H1 (cell line): ENCODE results near the gene WWP2. TPM values are rescaled to one million over a fixed set of nuclear protein-coding genes. Genes with fewer than 3 reads are reported as not detected.

Experiments used
- CTCF ChIA-PET: fragments of 300-600 bp; sonication (Branson Sonifier 250); formaldehyde crosslinking; loops from one replicate; lab custom pipeline; 2021; ENCODE audit not compliant: partially characterized antibody; lab: Charles Lee
- POLR2A ChIA-PET: fragments of 300-600 bp; sonication (Branson Sonifier 250); formaldehyde crosslinking; loops from one replicate; lab custom pipeline; 2021; ENCODE audit warnings: inconsistent platforms; ENCODE audit not compliant: partially characterized antibody; lab: Charles Lee
- DNase-seq, 2 experiments: peaks; one replicate each; pipeline versions ENCODE4 v3.0.0 to v3.0.0-alpha.2; 2010 to 2022; ENCODE audit warnings: low spot score in 2 of 2, low read depth in 1 of 2, mixed read lengths in 1 of 2
- FAIRE-seq: peaks from 2 replicates; lab custom pipeline; 2011; peaks lifted over from hg19 to GRCh38; lab: Jason Lieb, UNC
- H2AFZ ChIP-seq: 2 replicates; pipeline ENCODE4 v1.8.1; 2012; ENCODE audit warnings: low read length, inconsistent platforms
- H2AK5ac ChIP-seq: 2 replicates; pipeline ENCODE4 v1.6.1; 2013; ENCODE audit warnings: low read depth, low read length
- H2BK120ac ChIP-seq: replicated peaks from 2 replicates; pipeline ENCODE3; 2013; ENCODE audit warnings: low read depth, low read length, inconsistent platforms
- H2BK12ac ChIP-seq: 2 replicates; pipeline ENCODE4 v1.6.1; 2013; ENCODE audit warnings: low read depth, low read length
- H2BK15ac ChIP-seq: 2 replicates; pipeline ENCODE4 v1.6.1; 2013; ENCODE audit warnings: low read length
- H2BK20ac ChIP-seq: 2 replicates; pipeline ENCODE4 v1.6.1; 2013; ENCODE audit warnings: low read length
- H2BK5ac ChIP-seq: 2 replicates; pipeline ENCODE4 v1.6.1; 2013; ENCODE audit warnings: low read depth, low read length
- H3K14ac ChIP-seq: 2 replicates; pipeline ENCODE4 v1.6.1; 2013; ENCODE audit warnings: inconsistent platforms; ENCODE audit not compliant: insufficient read length
- H3K18ac ChIP-seq: 2 replicates; pipeline ENCODE4 v1.6.1; 2013; ENCODE audit warnings: low read length; ENCODE audit errors: extremely low read depth
- H3K23ac ChIP-seq: 2 replicates; pipeline ENCODE4 v1.6.1; 2013; ENCODE audit warnings: inconsistent platforms; ENCODE audit not compliant: insufficient read length
- H3K23me2 ChIP-seq: 2 replicates; pipeline ENCODE4 v1.6.1; 2013; ENCODE audit warnings: low read depth, low read length
- H3K27ac ChIP-seq: 2 replicates; pipeline ENCODE4 v1.6.1; 2011; ENCODE audit warnings: low read depth, low read length, inconsistent platforms
- H3K27me3 ChIP-seq, 4 experiments: replicated peaks in 1 of 4; 1 replicate in 1 of 4; 2 replicates in 3 of 4; pipeline versions ENCODE4 v1.6.1 to v1.8.1; 2011 to 2013; ENCODE audit warnings: low read length in 3 of 4, mild to moderate bottlenecking in 3 of 4, inconsistent platforms in 2 of 4, mixed read lengths in 2 of 4, moderate library complexity in 1 of 4; ENCODE audit not compliant: control insufficient read depth in 3 of 4, insufficient read depth in 3 of 4; ENCODE audit errors: extremely low read depth in 1 of 4
- H3K36me3 ChIP-seq, 4 experiments: 2 replicates each; pipeline versions ENCODE4 v1.6.1 to v1.8.1; 2011 to 2013; ENCODE audit warnings: mild to moderate bottlenecking in 4 of 4, low read length in 3 of 4, moderate library complexity in 2 of 4, control low read depth in 1 of 4, inconsistent platforms in 1 of 4; ENCODE audit not compliant: insufficient read depth in 4 of 4, control insufficient read depth in 2 of 4
- H3K4ac ChIP-seq: replicated peaks from 2 replicates; pipeline ENCODE3; 2013; ENCODE audit warnings: low read length, low read depth, mixed read lengths, inconsistent platforms; ENCODE audit not compliant: insufficient read length
- H3K4me1 ChIP-seq, 4 experiments: replicated peaks in 1 of 4; 1 replicate in 1 of 4; 2 replicates in 3 of 4; pipeline versions ENCODE4 v1.6.1 to v1.8.1; 2011 to 2013; ENCODE audit warnings: low read length in 3 of 4, inconsistent platforms in 2 of 4, mixed read lengths in 1 of 4; ENCODE audit not compliant: insufficient read depth in 4 of 4, control insufficient read depth in 3 of 4
- H3K4me2 ChIP-seq, 2 experiments: 2 replicates each; pipeline versions ENCODE4 v1.6.1 to v1.8.1; 2011 to 2013; ENCODE audit warnings: low read depth in 2 of 2, low read length in 2 of 2, control low read depth in 1 of 2, inconsistent platforms in 1 of 2, mild to moderate bottlenecking in 1 of 2; ENCODE audit not compliant: insufficient read depth in 1 of 2
- H3K4me3 ChIP-seq, 4 experiments: fragments of 200-600, 300-600 bp in 1 of 4; sonication (generic), shearing (Covaris generic), sonication (Bioruptor Twin) in 1 of 4; 2 replicates each; pipeline versions ENCODE4 v1.5.1 to v1.8.1; 2011 to 2016; ENCODE audit warnings: low read length in 4 of 4, low read depth in 3 of 4, control low read depth in 2 of 4, inconsistent platforms in 2 of 4, mild to moderate bottlenecking in 2 of 4, mixed read lengths in 1 of 4, moderate library complexity in 1 of 4; ENCODE audit not compliant: insufficient read depth in 2 of 4; ENCODE audit errors: extremely low read depth in 1 of 4
- H3K56ac ChIP-seq: replicated peaks from 2 replicates; pipeline ENCODE3; 2013; ENCODE audit warnings: low read depth, mild to moderate bottlenecking, mixed read lengths, low read length, inconsistent platforms; ENCODE audit not compliant: insufficient read length
- H3K79me1 ChIP-seq: 2 replicates; pipeline ENCODE4 v1.6.1; 2013; ENCODE audit warnings: low read depth, low read length, control low read depth
- H3K79me2 ChIP-seq, 2 experiments: 2 replicates each; pipeline versions ENCODE4 v1.6.1 to v1.8.1; 2012 to 2013; ENCODE audit warnings: low read length in 2 of 2, mild to moderate bottlenecking in 2 of 2, inconsistent platforms in 1 of 2; ENCODE audit not compliant: insufficient read depth in 2 of 2, control insufficient read depth in 1 of 2
- H3K9ac ChIP-seq, 4 experiments: replicated peaks in 1 of 4; 1 replicate in 1 of 4; 2 replicates in 3 of 4; pipeline versions ENCODE4 v1.6.1 to v1.8.1; 2011 to 2013; ENCODE audit warnings: low read depth in 3 of 4, low read length in 3 of 4, control low read depth in 2 of 4, mild to moderate bottlenecking in 2 of 4, moderate library complexity in 2 of 4, inconsistent platforms in 1 of 4; ENCODE audit errors: extremely low read depth in 1 of 4
- H3K9me3 ChIP-seq, 2 experiments: 2 replicates each; pipeline versions ENCODE4 v1.6.1 to v1.8.1; 2012 to 2013; ENCODE audit warnings: mild to moderate bottlenecking in 2 of 2, moderate library complexity in 2 of 2, control low read depth in 1 of 2, inconsistent platforms in 1 of 2, low read depth in 1 of 2, low read length in 1 of 2, mixed read lengths in 1 of 2; ENCODE audit not compliant: insufficient read depth in 2 of 2
- H4K20me1 ChIP-seq, 2 experiments: replicated peaks in 1 of 2; 2 replicates each; pipeline versions ENCODE3 to v1.8.1; 2011 to 2013; ENCODE audit warnings: inconsistent platforms in 2 of 2, low read length in 2 of 2, mild to moderate bottlenecking in 1 of 2; ENCODE audit not compliant: insufficient read depth in 2 of 2, control insufficient read depth in 1 of 2
- H4K5ac ChIP-seq: 2 replicates; pipeline ENCODE4 v1.6.1; 2013; ENCODE audit warnings: low read length, low read depth, mixed read lengths, inconsistent platforms; ENCODE audit not compliant: insufficient read length
- H4K8ac ChIP-seq: 2 replicates; pipeline ENCODE4 v1.8.0; 2013; ENCODE audit warnings: mild to moderate bottlenecking, moderate library complexity, low read length, inconsistent platforms; ENCODE audit not compliant: insufficient read depth; ENCODE audit errors: extremely low read depth
- H4K91ac ChIP-seq: replicated peaks from 2 replicates; pipeline ENCODE3; 2013; ENCODE audit warnings: low read length, mixed read lengths, inconsistent platforms; ENCODE audit not compliant: insufficient read length
- RAD21 ChIP-seq, 2 experiments: IDR thresholded peaks in 1 of 2; conservative IDR thresholded peaks in 1 of 2; 2 replicates each; pipeline ENCODE4 v1.6.1; 2011; ENCODE audit warnings: low read depth in 2 of 2, low read length in 2 of 2, improper control_type of control experiment in 1 of 2, inconsistent platforms in 1 of 2, mild to moderate bottlenecking in 1 of 2, moderate library complexity in 1 of 2
- RFX5 ChIP-seq: IDR thresholded peaks from 2 replicates; pipeline ENCODE4 v1.6.1; 2011; ENCODE audit warnings: low read depth, low read length, improper control_type of control experiment, borderline replicate concordance
- TAF7 ChIP-seq: optimal IDR thresholded peaks from 2 replicates; pipeline ENCODE3; 2011; ENCODE audit warnings: low read depth, mild to moderate bottlenecking, inconsistent platforms, low read length, moderate library complexity, borderline replicate concordance
- WGBS, 2 experiments: shearing (Covaris generic) in 1 of 2; methylation state at CpG; one replicate each; pipeline versions ENCODE4 v1.1.6 to v1.1.7; 2013 to 2015; ENCODE audit warnings: low lambda C conversion rate in 2 of 2, mixed read lengths in 2 of 2, inconsistent platforms in 1 of 2, low coverage in 1 of 2, missing lambda C conversion rate in 1 of 2; ENCODE audit not compliant: insufficient replicate concordance in 2 of 2, insufficient coverage in 1 of 2, insufficient read length in 1 of 2; ENCODE audit errors: extremely low coverage in 1 of 2, missing lambda C conversion rate in 1 of 2; 5-methylcytosine and 5-hydroxymethylcytosine counted together
- polyA plus RNA-seq, 7 experiments: library from polyadenylated mRNA; depleted of rRNA in 3 of 7; stranded (reverse) in 5 of 7; unstranded in 2 of 7; fragments of >200 nt in 5 of 7; fragments of 200-250 nt in 2 of 7; gene quantifications; 1 replicate in 5 of 7; 2 replicates in 1 of 7; 4 replicates in 1 of 7; pipeline versions ENCODE4 v1.2.1 to v1.2.3, GENCODE V29; 2011 to 2013; ENCODE audit warnings: missing spikeins in 2 of 7, mixed read lengths in 2 of 7
- total RNA-seq: library from RNA; stranded (reverse); fragmentation: NEBNext Ultra II Directional; extraction: Animal tissue kit (Norgen Biotek cat#: 25700); gene quantifications from 2 replicates; pipeline ENCODE4 v1.2.1, GENCODE V29; 2021
- TF ChIP-seq, protein P1 (sequence below): IDR thresholded peaks from 2 replicates; pipeline ENCODE4 v1.6.1; 2011; ENCODE audit warnings: low read length, improper control_type of control experiment

Gene WWP2
- total and polyA plus RNA-seq, 2 of the 8 experiments (the other 6 are each of a cell fraction or from before 2014, with no cell fraction given) = 14.1 to 42.2 TPM

DNA sequence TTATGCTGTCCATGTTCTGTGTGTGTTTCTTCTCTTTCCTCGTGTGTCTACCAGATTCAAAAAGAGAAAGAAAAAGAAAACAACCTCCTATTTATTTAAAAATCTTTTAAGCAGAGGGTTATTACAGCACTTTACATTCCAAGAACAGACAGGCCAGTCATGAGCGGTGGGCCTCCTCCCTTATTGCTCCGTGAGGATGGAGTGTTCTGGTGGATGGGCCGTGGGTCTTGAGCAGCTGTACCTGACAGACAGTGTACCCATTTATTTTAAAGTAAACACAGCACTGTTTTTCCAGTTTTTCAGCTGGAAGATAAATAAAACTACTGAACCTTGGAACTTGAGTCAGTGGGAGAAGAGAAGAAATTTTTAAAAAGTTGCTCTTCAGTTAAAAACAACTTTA is 52.4 kb downstream of the WWP2 start:
- no peak overlapping the region for H3K9ac ChIP-seq
- H3K27ac ChIP-seq = no peak overlapping the region
- no peak overlapping the region for H2BK20ac ChIP-seq
- no peak overlapping the region for H4K91ac ChIP-seq
- no peak for DNase-seq
- no peak overlapping the region for H2BK120ac ChIP-seq
- no peak overlapping the region for H3K4me2 ChIP-seq
- 88% methylated on average over 4 of the region's 4 CpGs; no CpG with 5 or more reads in 1 of the 2 experiments for WGBS, 2 experiments
- H2BK5ac ChIP-seq = no peak overlapping the region
- FAIRE-seq = no peak
- H3K14ac ChIP-seq = no peak overlapping the region
- no peak overlapping the region for H3K4me3 ChIP-seq
- H3K18ac ChIP-seq = no peak overlapping the region
- no peaks in the 10 kb centered on the region for H4K20me1 ChIP-seq
- no peak overlapping the region for H2BK15ac ChIP-seq
- H3K4ac ChIP-seq = no peak overlapping the region
- ChIA-PET POLR2A (interaction anchor here (0.9 kb wide), 1 partner anchor 9 kb away, joined by 3 read pairs; no protein-coding TSS in a partner anchor), CTCF (interaction anchor here (1.1 to 5.8 kb wide), 3 partner anchors 17 to 99 kb away, joined by 3 to 33 read pairs (median 4); no protein-coding TSS in a partner anchor)
- no peaks in the 10 kb centered on the region for H3K79me2 ChIP-seq
- peaks cover 0 to 10% (median 5%) of the 10 kb centered on the region in 4 experiments; a peak in 6 of 7 replicates for H3K4me1 ChIP-seq
- no peaks in the 10 kb centered on the region for H3K23me2 ChIP-seq
- H2BK12ac ChIP-seq = no peak overlapping the region
- no peaks in the 10 kb centered on the region for H3K9me3 ChIP-seq
- no peak overlapping the region for H3K23ac ChIP-seq
- no peak overlapping the region for H2AFZ ChIP-seq
- H4K8ac ChIP-seq = no peak overlapping the region
- no peaks in the 10 kb centered on the region for H3K79me1 ChIP-seq
- H3K36me3 ChIP-seq = no peaks in the 10 kb centered on the region; a peak in 1 of 8 replicates
- no peaks in the 10 kb centered on the region for H3K27me3 ChIP-seq
- H4K5ac ChIP-seq = no peak overlapping the region
- H2AK5ac ChIP-seq = no peak overlapping the region
- H3K56ac ChIP-seq = no peak overlapping the region
- TF ChIP-seq TAF7 (no peak), RFX5 (no peak), RAD21 (IDR thresholded peaks at IDR 0.05 in 1 of 2, conservative IDR thresholded peaks at IDR 0.05 in 1 of 2; ENCODE audit: low read depth in 2 of 2, low read length in 2 of 2) (no peak)
- TF ChIP-seq, protein P1, sequence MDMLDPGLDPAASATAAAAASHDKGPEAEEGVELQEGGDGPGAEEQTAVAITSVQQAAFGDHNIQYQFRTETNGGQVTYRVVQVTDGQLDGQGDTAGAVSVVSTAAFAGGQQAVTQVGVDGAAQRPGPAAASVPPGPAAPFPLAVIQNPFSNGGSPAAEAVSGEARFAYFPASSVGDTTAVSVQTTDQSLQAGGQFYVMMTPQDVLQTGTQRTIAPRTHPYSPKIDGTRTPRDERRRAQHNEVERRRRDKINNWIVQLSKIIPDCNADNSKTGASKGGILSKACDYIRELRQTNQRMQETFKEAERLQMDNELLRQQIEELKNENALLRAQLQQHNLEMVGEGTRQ = no peak
